Vagina (tissue), 2 donors: ENCODE results near the gene TRPC1.

Experiments
- POLR2AphosphoS5 ChIP-seq, 2 donors: sonication (generic); formaldehyde crosslinking; IDR thresholded peaks; one replicate each; pipeline ENCODE4 v1.9.0; 2017; ENCODE audit warnings: antibody characterized with exemption in 2 of 2, mild to moderate bottlenecking in 2 of 2, low read depth in 1 of 2; ENCODE audit not compliant: insufficient read depth in 1 of 2
- TF ChIP-seq, protein P1 (sequence below), 3 experiments: fragments of 450-650 bp in 2 of 3; fragments of 200-600 bp in 1 of 3; sonication (generic) in 1 of 3; IDR thresholded peaks; one replicate each; pipeline ENCODE4 v1.5.1; 2017 to 2019; ENCODE audit warnings: antibody characterized with exemption in 3 of 3, mild to moderate bottlenecking in 2 of 3, moderate library complexity in 2 of 3

DNA sequence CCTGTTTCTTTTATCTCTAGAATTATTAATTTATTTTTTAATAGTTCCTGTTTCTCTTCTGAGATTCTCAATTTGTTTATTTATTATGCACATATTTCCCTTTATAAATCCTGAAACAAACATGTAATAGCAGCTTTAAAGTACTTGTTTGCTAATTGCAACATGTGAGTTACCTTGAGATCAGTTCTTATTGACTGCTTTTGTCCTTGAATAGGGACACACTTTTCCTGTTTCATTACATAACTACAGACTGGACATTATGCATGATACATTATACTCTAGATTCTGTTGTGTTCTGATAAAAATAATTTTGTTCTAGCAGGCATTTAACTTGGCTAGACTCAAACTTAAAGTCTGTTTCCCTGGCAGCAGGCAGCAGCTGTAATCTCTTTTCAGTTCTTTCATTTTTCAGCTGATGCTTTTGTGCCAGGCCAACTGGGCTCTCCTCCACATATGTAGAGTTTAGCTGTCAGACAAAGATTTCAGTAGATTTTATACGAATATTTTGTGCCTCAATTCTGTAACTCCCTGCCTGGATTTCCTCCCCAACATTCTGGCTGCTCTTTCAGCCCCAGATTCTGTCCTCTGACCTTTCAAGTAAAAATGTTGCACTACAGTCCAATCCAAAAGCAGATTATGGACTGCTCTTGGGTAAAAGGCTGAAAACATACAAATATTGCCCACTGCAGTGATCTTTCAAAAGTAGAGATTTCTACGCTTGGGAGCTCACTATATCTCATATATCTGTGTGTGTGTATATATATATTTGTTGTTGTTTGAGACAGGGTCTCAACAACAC, 123.1 kb downstream of the TRPC1 start:
- TF ChIP-seq, protein P1, sequence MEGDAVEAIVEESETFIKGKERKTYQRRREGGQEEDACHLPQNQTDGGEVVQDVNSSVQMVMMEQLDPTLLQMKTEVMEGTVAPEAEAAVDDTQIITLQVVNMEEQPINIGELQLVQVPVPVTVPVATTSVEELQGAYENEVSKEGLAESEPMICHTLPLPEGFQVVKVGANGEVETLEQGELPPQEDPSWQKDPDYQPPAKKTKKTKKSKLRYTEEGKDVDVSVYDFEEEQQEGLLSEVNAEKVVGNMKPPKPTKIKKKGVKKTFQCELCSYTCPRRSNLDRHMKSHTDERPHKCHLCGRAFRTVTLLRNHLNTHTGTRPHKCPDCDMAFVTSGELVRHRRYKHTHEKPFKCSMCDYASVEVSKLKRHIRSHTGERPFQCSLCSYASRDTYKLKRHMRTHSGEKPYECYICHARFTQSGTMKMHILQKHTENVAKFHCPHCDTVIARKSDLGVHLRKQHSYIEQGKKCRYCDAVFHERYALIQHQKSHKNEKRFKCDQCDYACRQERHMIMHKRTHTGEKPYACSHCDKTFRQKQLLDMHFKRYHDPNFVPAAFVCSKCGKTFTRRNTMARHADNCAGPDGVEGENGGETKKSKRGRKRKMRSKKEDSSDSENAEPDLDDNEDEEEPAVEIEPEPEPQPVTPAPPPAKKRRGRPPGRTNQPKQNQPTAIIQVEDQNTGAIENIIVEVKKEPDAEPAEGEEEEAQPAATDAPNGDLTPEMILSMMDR (IDR thresholded peaks at IDR 0.05): no peak
- no peak for TF ChIP-seq POLR2AphosphoS5 (IDR thresholded peaks at IDR 0.05; ENCODE audit: insufficient read depth in 1 of 2, low read depth in 1 of 2)
